GM21381 (cell line): Measurements from ENCODE around the gene LTB.
"Not testable (repeated sequence)": the region's sequence is repeated elsewhere in the genome, so short reads cannot be mapped to it uniquely, and the experiment has no call there.

ENCODE experiments used
- ATAC-seq: cut with Tn5 transposase; IDR thresholded peaks from one replicate; pipeline ENCODE4 v1.9.1; 2021; ENCODE audit warnings: mild to moderate bottlenecking, moderate library complexity; ENCODE audit not compliant: unreplicated experiment

Gene LTB

GRCh38 chr6:31609519-31610406 is 27.5 kb upstream of the LTB start:
- ATAC-seq, result no peak

GRCh38 chr6:31607317-31607716 is 25.1 kb upstream of the LTB start:
- ATAC-seq, result no peak

GRCh38 chr6:31597006-31597405 is 14.8 kb upstream of the LTB start:
- ATAC-seq, result no peak

DNA sequence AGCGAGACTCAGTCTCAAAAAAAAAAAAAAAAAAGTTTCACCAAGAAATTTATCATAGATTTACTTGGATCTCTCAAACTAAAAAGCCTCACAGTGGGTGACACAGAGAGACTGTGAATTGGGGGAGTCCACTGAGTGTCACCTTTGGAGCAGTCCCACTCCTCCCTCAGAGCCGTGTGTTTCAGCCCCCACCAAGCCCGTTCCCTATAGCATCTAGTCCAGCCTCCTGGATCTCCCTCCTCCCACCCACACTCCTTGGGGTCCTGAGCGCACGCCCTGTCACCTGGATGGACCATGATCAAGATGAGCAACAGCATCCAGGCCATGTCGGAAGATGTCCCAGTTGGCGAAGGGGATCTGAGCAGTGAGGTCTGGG is 10.2 kb upstream of the LTB start:
- ATAC-seq, result no peak

GRCh38 chr6:31590691-31591090 is 8.5 kb upstream of the LTB start:
- not testable (repeated sequence) for ATAC-seq

DNA sequence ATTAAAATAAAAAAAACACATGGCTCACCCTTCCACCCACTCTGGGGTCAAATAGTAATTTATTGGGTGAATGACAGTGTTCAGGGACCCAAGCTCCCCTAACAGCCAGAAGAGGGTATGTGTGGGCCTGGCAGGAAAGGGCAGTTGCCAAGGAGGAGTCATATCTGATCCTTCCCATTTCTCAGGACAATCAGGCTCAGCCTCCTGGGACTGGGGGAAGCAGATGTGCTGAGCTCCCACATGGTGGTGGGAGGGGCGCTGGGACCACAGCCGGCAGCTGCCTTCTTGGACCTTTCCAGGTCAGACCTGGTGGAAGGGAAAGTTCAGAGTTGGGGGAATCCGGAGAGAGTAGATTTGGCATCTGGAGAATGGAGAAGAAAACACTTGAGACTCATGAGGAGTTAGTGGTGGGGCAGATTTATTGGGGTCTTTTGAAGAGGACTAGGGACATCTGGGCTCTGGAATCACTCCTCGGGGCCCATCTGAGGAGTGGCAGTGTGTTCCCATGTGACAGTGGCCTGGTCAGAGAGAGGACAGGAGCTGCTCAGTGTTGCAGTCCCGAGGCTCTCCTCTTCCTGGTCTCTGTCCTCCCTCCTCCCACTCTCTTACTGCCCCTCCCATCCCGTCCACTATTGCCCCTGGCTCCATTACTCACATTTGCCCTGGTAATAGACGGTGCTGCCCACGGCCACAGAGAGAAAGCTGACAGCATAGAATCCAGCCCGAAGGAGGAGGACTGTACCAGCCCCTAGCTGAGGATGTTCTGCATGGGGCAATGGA is 6.8 kb upstream of the LTB start:
- ATAC-seq, result no peak

DNA sequence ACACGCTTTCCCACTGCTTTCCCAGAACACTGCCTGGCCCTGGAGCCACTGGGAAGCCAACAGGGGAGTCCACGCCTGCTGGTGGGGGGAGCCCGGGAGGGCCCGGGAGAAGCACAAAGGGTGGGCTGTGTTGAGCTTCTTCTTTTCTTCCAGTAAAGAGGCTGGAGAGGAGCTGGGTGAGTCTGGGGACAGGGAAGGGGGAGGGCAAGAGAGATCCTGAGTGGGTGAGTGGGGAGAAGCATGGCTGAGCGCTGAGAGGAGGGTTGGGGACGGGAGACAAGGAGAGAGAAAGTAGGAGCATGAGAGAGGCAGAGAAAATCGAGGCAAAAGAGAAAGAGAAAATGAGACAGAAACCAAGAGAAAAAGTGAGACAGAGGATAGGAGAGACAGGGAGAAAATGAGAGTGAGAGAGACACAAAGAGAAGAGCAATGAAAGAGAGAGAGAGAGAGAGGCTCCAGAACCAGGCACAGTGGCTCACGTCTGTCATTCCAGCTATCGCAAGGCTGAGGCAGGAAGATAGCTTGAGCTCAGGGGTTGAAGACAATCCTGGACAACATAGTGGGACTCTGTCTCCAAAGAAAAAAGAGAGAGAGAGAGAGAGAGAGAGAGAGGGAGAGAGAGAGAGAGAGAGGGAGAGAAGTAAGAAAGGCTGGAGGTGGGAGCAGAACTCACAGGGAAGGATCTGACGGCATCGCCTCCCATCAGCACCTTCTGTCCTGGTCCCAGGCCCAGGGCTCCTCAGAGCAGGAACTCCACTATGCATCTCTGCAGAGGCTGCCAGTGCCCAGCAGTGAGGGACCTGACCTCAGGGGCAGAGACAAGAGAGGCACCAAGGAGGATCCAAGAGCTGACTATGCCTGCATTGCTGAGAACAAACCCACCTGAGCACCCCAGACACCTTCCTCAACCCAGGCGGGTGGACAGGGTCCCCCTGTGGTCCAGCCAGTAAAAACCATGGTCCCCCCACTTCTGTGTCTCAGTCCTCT is 5.9 kb upstream of the LTB start:
- ATAC-seq, result no peak

DNA sequence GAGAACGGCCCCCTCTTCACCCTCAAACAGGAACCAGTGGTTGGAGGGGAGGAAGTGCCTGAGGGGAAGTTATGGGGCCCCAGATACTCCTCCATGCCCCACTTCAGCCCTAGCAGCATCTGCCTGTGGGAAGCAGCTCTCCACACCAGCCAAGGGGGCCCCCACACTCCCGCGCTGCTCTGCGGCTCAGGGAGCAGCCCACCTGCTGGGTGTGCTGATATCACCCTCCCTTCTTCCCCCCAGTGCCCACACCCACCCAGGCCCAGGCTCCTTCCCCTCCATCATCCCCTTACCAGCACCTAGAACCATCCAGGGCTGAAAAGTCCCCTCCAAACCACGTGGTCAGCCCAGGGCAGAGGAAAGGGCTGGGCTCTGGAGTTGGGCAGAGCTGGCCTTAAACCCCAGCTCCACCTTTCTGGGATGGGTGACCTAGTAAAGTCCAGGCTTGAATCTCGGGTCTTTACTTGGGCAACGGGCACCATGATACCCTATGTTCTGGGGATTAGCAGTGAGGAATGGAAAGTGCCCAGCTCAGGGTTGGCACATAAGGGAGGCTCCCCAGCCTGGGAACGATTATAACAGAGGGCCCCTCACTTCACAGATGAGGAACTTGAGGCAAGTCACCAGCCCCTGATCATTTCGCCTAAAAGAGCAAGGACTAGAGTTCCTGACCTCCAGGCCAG is 4.5 kb upstream of the LTB start:
- no peak for ATAC-seq

GRCh38 chr6:31586008-31586407 is 3.8 kb upstream of the LTB start, which contains the start of gene LST1:
TSS of gene LST1 (plus strand) at chr6:31586277. CDS start at chr6:31587300, 1,023 bp downstream.
- no peak for ATAC-seq

GRCh38 chr6:31585491-31585890 is 3.3 kb upstream of the LTB start:
- ATAC-seq, result no peak

DNA sequence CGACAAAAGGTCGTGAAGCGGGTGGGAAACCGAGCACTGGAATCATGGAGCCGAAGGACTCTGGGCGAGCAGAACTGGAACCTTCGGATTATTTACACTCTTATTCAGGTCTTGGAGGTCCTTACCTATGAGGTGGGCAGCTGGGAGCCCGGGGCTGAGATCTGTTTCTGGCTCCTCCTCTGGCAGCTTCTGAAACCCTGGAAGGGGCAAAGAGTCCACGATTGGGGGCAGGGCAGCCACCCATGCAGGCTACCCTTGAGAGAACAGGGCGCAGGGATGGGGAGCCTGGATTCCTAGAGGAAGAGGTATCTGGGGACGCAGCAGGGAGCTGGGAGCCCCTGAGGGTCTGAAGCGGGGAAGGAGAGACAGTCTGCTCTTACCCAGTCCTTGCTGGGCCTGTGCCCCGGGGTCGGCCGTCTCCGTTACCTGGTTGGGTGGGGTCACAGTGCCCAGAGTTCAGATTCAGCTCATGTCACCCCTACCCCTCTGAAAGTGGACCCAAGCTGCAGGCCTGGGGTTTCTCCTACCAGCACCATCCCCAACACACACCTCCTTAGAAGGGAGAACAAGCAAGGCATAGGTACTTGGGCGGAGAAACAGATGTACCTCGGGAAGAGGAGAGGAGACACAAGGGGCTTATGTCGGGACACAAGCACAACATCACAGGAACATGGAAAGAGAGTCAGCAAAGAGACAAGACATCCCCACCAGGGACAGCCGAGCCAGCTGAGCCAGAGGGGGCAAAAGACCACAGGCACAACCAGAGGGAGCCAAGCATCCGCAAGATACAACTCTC is 592 bp downstream of the LTB start:
- ATAC-seq, result no peak

DNA sequence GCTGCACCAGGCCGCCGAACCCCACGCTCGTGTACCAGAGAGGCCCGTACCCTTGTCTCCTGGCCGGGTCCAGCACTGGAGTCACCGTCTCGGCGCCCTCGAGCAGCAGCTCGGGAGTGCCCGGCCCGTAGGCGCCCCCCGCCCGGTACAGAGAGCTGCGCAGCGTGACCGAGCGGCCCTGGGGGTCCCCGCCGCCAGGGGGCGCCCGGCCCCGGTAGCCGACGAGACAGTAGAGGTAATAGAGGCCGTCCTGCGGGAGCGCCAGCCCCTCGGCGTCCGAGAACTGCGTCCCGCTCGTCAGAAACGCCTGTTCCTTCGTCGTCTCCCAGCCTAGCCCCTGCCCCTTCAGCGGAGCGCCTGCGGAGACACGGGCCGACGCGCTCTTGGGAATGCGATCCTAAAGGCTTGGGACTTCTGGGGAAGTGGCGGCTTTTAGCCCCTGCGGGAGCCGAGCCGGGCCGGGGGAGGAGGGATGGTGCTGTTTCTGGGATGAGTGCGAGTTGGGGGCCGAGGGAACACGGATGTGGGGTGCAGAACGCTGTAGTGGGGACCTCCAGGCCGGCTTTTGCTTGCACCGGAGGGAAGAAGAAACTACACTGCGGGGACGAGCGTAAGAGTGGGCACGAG is 1.3 kb downstream of the LTB start:
- no peak for ATAC-seq

GRCh38 chr6:31580438-31580740 is 1.8 kb downstream of the LTB start:
- no peak for ATAC-seq

DNA sequence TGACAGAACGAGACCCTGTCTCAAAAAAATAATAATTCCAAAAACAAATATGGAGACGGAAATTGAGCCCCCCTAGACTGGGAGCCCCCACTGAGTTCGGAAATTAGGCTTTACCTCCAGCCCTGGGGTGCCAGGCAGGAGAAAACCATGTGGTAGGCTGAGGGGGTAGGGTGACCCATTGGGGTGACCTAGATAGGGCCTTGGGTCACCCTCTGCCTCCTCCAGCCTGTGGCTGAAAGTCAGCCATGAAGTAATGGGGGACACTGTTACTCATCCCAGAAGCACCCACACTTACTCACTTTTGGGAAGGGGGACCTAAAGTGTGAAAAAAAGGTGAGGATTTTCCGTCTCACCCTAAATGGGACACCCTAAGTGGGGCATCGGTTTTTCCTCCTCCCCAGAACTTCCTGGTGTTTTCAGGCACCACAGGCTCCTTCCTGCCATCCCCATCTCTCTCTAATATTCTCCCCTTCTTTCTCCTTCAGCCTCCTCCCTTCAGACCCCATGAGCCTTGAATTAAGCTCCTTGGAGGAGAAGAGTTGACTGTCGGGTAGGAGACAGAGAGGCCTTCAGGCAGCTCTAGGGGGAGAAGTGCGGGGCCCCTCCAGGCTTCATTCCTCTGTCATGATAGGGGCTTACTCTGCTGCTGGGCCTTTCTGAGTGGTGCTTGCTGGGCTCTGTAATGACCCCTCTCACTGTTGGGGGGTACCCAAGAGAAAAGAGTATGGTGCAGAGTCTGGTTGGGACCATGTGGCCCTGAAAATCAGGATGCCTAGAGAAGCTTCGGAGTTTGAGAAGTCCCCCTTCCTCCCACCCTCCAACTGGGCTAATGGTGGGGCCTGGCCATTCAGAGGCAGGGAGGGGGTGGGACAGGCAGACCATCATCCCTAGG is 2.4 kb downstream of the LTB start:
- ATAC-seq, result no peak

DNA sequence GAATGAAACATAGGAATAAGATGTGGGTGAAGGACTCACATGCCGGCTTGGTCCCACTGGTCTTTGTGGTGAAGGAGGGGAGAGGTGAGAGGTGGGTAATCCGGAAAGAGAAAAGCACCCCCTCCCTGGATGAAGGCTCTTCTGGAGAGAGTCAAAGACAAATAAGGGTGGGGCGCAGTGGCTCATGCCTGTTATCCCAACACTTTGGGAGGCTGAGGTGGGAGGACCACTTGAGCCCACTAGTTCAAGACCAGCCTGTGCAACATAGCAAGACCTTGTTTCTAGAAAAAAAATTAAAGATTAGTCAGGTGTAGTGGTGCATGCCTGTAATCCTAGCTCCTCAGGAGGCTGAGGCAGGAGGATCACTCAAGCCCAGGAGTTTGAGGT is 3.1 kb downstream of the LTB start:
- ATAC-seq, result no peak

- no peak for ATAC-seq
Measured at GRCh38 chr6:31578184-31579118, 3.8 kb downstream of the LTB start.

GRCh38 chr6:31577579-31577966 is 4.7 kb downstream of the LTB start:
- ATAC-seq, result no peak
